Fibroblast of skin of scalp (primary cell): Measurements from ENCODE around the gene PLEKHA5.

Source experiments
- DNase-seq: peaks from one replicate; pipeline ENCODE4 v3.0.0-alpha.2; 2013

The PLEKHA5 gene

DNA sequence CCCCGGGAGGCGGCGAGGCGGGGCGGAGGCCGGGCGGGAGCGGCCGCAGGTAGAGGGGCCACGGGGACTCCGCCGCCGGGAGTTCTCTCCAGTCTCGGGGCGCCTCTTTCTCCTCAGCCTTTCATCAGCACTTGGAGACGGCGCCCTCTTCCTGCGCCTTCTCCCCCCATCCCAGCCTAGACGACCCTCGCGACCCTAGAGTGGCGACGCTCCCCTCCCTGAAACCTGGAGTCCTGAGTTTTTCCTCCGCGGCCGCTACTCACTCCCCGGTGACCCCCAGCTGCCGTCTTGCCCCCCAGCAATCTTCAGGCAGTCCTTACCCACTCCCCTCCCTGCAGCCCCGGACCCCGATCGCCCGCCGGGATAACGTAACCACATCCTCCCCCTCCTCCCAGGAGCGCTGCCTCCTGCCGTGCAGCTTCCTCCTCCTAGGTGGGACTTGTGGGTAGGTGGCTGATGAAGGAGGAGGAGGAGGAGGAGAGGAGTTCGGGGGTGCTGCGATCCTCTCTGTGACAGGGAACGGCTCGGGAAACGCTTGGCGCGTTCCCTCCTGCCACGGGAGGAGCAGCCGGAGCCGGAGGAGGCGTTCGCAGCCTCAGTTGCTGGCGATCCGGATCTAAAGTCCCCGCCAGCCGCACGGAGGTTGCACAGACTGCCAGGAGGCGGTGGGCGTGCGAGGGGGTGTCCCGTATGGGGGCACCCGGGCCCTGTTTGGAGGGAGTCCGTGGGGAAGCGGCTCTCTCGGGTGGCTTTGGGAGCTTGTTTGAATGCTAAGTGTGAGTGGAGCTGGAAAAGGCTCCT, 891 bp downstream of the PLEKHA5 start:
- peak; percentile 19 for DNase-seq

DNA sequence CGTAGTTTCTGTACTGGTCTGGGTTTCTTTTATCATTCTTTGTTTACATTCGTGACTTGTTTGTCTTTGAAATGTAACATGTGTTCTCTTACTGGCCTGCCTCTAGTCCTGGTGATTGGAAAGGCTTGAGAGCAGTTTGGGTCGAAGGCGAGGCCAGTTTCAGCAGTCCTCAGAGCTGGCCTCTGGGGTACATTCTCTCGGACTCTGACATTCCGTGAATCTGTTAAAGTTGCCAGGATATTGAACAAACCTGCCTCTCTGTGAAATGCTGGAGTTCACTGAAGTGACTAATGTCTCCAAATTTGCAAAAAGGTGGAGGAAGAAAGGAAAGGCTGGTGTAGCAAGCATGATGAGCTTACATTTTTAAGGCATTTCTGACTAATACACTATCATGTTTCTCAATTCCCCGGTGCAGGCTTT, 1.5 kb downstream of the PLEKHA5 start:
- DNase-seq, result peak; percentile 13

DNA sequence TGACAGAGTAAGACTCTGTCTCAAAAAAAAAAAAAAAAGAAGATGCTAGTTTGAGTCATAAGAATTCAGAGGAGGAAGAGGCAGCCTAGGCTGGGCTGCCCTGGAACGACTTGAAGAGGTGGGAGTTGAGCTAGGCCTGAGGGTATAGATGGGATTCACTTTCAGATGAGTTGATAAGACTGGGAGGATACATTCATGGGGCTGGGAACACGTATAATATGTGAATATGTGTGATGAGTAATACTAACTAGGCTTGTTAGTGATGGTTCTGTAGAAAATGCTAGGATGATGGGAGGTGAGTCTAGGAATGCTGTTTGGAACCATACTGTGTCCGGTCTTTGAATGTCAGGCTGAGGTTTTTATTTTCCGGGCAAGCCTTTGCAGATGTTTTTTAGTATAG, 9.0 kb downstream of the PLEKHA5 start:
- DNase-seq, result peak; percentile 2

DNA sequence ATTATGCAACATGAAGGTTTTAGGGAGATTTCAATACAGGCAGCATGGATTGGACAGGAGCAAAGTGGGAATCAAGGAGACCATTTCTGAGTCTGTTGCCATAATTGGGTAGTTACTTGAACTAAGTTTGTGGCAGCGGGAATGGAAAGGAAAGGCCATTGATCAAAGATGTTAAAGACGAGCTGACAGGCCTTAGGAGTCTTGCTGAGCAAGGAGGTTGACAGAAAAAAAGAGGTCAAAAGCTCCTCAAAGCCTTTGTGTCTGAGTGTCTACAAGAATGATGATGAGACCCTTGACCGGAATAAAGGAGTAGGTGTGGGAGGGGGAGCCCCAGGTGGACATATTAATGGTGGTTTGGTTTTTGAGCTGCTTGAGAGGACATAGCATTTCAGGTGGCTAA, 9.4 kb downstream of the PLEKHA5 start:
- no peak for DNase-seq

DNA sequence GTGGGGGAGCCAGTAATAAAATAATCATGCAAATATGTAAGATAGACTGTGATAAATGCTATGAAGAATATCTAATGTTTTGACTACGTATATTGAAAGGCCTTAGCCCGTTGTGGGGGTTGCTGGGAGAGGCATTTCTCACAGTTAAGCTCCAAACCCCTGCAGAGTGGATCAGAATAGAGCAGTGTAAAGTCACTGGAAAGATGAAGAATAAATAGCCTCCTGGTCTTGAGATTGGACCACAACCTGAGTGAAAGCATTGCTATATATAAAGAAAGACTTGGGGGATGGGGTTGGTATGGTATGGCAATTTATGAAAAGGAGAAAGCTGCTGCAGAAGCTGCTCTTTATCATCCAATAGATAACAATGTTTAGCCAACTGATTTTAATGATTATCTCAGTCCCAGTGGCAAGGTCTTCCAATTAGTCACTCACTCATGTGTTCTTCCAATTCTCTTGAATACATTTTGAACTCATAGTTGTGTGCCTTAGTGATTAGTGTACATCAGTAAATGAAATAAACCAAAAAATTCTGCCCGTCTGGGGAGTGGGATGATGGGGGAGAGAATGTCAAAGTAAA, 10.2 kb downstream of the PLEKHA5 start:
- no peak for DNase-seq

DNA sequence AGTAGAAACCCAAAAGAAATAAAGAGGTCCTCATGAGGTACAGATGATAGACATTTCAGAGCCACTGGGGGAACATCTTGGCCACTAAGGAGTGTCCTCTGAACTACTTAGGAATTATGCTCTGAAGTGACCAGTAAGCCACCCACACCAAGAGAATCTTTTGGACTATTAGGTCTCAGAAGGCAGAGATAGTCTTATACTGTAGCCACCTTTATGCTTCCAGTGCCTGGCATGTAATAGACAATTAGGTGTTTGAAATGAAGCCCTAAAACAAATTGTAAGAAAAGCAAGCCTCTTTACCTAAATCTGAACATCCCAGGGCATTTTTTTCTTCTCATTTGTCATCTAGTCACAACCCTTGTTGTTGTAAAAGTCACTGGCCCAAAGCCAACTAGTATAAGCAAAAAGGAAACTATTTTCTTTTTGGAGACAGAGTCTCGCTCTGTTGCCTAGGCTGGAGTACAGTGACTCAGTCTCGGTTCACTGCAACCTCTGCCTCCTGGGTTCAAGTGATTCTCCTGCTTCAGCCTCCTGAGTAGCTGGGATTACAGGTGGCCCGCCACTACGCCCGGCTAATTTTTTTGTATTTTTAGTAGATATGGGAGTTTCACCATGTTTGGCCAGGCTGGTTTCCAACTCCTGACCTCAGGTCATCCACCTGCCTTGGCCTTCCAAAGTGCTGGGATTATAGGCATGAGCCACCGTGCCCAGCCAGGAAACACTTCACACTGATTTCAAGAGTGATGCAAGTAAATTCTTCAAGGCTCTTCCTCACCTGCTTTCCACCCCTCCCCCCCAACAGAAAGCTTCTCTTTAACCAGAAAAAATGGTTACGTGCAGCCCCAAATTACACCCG, 11.1 kb downstream of the PLEKHA5 start:
- DNase-seq, result peak; percentile 9

DNA sequence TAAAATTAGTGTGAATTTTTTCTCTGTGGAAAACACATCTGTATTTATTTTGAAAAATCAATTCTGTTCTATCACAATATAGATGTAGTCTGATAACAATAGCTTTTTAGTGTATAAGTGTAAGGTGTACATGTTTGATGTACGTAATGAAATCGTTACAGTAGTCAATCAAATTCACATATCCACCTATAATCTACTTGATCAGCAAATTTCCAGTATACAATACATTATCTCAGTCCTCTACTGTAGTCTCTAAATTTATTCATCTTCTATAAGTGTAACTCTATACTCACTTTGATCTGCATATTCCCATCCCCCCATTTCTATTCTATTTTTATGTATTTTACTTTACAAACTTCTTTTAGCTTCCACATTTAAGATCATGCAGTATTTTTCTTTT, 13.0 kb downstream of the PLEKHA5 start:
- no peak for DNase-seq

DNA sequence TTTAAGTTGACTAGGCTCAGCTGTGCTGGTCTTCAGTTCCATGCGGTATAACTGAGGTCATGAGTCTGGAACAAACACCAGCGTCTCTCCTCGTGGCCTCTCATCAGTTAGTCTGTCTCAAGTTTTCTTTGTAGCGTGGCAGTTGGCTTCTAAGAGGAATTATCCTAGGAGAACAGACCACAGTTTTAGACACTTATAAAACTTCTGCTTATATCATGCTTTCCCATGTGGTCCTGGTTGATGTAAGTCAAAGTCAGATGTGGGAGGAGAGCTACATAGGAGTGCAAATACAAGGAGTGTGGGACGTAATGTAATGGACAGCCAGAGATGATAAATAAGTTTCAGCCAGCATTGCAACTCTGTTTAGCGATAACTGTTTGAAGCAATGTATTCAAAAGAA, 14.8 kb downstream of the PLEKHA5 start:
- no peak for DNase-seq

DNA sequence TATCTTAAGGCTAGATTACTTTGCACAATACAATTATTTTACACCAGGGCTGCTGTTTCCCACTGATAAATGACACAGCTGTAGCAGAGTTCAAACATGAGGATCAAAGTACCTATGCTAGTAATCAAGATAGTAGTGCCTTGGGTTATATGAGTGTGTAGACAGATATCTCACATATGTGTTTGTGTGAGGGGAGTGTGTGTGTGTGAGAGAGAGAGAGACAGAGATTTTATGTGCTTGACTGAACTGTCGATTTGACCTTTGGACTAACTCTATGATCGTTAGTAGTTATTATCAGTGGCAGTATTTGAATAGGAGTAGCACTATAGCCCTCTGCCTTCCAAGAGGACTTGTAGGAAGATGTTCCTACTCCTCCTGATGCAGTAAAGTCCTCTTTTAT, 15.5 kb downstream of the PLEKHA5 start:
- no peak for DNase-seq

DNA sequence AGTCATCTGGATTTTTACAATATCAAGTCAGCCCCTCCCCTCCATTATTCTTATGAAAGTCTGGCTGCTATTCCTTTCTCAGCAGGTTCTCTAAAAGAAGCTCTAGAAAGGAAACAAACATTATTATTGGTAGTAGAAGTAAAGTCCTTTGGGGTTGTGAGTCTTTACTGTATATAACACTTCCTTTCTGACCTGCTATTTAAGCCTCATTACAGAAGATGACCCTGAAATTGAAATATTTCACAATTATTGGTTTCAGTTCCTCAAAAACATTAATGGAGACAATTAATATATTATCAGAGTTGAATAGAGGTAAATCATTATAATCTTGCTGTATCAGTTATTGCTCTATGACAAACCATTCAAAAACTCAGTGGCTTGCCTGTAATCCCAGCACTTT, 19.3 kb downstream of the PLEKHA5 start:
- DNase-seq, result no peak

DNA sequence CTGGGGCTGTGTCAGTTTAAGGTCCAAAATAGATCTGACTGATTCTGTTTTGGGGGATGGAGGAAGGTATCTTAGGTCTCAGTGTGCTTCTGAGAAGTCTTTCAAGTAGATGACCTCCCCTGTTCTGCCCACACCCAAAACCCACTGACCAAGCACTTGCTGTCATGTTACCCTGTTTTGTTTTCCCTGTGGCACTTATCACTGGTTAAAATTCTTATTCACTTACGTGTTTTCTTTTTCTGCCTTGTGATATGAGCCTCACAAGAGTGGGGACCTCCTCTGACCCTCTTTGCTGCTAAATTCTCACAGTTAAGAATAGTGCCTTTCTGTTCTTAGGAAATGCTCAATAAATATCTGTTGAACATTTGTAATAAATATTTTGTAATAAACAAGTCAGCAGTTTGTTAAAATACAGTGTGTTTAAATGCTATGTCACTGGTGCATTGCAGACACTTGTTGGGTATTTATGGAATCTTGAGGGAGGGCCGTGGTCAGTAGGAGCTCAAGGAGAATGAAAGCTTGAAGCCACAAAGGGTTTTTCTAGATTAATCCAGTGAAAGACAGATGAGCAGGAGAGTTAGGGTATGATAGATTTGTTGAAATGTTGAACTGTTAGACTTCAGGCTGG, 20.9 kb downstream of the PLEKHA5 start:
- DNase-seq, result peak; percentile 65

DNA sequence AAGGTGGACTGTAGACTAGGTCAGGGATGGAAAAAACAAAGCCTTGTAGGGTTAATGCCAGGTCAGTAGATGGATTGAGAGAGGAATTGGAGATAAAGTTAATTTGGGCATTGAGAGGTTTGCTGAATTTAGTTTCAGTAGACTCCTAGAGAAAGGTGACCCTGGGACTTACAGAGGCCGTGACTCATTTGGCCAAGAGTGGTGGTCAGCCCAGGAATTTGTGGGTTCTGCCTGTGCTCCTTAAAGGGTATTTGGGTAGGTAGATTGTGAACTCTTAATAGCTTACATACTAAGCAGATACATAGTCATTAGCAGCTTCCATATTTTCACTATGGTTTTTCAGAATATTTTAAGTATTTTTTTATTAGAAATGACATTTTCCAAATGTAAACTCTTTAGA, 21.8 kb downstream of the PLEKHA5 start:
- DNase-seq, result no peak

DNA sequence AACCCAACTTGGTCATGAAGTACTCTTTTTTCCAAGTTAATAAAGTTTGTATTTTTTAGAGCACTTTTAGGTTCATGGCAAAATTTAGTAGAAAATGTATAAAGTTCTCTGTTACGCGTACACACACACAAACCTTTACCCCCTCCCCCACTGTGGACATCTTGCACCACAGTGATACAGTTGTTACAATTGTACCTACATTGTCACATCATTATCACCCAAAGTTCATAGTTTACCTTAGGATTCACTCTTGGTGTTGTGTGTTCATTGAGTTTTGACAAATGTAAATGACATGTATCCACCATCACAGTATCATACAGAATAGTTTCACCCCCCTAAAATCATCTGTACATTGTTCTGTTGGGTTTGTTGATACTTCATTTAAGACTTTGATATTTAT, 23.9 kb downstream of the PLEKHA5 start:
- DNase-seq, result no peak

DNA sequence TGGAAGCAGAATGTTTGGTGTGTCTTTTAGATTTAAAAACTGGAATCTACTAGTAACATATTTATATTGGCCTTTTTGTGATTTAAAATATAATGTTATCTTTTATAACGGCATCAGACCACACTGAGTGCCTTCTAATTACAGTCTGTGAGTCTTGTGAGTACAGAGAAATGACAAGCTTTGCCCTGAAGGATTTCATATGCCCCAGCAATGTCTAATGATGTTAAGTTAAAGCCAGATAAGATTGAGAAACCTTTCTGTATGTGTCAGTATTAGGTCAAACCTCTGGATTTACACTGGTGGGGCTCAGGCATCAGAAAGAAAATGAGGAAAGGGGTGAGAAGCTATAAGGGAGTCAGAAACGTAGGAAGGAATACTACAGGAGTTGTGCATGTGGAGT, 25.2 kb downstream of the PLEKHA5 start:
- no peak for DNase-seq

DNA sequence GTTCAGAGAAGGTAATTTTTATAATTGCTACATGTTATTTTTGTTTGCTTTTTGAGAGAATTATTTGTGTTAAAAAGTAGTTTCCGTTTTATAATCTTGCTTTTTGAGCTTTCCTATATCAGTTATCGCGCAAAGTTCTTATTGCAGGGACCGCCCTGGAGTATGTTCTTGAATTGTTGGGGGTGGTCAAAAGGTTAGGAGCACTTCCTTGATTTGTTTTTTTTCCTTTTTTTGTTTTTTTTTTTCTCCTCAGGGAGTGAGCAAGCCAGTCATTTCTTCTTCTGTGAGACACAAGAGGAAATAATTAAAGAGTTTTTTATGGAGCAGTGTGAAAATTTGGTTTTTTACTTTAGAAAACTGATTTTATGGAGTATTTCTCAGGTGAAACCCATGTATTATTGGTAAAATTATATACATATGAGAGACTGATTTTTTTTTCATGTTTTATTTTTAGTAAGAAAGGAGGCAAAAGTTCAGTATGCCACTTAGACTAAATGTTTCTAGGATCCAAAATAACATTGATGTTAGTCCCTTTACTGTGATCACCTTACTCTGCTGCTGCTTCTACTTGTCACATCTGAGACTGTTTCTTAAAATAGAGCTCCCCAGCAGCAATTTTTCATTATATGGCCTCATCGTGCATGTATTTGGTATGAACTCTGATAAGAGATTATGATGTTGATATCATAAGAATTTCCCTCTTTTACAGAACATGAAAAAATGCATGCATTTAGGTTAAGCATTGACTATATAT, 26.6 kb downstream of the PLEKHA5 start:
- DNase-seq, result no peak

DNA sequence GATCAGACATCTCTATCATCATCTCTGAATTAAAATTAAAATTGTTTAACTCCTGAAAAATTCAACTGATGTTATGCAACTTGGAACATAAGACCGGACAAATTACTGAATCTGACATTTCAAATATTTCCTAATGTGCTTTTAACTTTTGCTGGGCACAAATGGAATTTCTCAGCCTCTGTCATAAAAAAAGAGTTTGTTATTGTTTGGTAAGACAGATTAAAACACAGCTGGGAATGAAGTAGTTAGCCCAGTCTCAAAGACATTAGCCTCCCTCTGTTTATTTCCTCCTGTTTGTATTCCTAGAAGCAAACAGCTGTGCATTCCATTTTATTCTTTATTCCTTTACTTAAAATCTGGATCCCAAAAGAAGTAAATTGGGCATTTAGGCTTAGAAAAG, 29.4 kb downstream of the PLEKHA5 start:
- peak; percentile 11 for DNase-seq

DNA sequence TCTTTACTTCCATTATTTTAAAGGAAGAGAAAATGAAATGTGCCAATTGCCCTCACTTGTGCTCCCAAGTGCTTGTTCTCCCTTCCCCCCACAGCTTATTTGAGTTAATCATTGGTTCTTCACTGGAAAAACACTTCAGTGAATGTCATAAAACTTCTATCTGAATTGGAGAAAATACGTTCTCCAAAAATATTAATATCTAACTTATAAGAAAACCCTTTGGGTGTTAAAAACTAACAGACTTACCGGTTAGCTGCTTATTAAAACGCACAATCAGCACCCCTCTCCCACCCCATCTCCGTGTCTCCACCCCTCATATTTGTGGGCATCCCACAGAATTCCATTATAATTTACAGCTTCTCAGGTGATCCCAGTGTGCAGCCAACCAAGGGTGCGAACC, 31.7 kb downstream of the PLEKHA5 start:
- no peak for DNase-seq

DNA sequence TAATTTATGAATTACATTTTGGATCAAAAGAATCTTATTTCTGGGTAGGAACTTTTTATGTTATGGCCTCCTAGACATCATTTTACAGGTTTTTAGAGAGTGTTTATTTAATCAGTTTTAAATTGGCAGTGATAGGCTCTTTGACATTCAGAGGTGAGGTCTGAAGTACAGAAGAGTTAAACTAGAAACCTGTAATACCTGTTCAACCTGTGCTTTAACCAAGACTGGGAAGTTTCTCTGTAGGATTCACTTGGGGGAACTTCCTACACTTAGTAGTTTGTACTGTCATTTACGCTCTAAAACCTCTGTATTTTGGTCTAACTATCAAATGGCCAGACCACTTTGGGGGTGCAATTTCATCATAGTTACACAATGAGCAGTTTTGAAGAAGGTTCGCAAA, 35.9 kb downstream of the PLEKHA5 start:
- DNase-seq, result no peak

DNA sequence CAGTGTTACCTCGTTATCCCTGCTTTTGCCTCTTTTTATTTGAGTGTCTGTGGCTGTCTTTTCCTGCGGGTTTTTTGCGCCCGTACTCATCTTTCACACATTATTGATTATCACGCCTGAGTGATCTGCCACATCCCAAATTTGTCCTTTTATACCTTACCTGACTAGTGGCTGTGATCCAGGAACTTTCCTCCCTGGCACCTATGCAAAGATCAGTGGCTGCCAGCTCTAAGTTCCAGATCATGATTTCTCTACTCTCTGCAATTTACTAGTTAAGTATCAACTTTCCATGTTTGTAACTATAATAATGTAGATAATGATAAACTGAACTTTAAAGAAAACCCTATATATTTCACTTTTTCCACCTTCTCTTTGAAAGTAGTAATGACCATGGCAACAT, 36.9 kb downstream of the PLEKHA5 start:
- no peak for DNase-seq

DNA sequence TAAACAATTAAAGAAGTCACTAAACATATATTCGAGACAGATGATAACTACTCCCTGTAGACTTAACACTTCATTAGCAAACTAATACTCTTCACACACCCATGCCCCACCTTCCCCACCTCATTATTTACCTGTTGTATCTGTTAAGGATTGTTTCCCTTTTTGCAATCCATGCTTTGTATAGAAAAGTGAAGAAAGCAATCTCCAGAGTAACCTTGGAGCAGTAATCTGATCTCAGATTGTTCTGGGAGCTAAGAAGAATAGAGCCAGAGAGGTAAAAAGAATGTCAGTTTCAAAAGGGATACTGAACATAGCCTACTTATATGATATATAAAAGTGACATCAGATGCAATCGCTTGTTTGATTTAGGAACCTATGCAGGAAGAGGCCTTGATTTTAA, 37.4 kb downstream of the PLEKHA5 start:
- no peak for DNase-seq

DNA sequence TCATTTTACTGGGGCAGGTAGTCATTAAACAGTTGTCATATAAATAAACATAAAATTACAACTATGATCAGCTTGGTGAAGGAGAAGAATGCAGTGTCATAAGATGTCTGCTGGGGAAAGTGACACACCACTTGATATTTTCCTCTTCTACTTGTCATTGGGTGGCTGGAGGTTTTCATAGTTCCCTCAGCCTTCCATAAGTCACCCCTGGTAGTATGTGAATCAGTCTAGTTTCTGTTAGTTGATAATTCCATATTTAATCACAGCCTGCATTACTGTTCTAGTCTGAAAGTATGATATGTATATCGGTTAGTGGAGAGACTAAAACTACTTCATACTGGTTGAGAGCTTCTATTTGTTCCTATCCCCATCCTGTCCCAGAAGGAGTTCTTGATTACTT, 38.2 kb downstream of the PLEKHA5 start:
- DNase-seq, result no peak

DNA sequence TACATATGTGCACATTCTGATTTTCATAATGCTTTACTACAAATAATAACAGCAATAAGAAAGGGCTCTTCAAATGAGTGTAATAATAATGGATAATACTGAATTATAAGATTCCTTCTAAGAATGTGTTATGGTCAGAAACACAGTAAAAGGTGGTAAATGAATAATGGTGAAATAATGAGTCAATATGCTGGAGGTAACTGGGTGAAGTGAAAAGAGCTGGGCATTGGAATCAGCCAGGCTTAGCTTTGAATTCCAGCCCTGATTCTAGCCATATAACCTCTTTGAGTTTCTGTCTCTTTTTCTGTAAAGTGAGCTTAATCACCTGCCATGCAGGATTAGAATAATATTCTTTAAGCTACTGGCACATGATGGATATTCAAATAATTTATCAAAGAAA, 39.1 kb downstream of the PLEKHA5 start:
- no peak for DNase-seq
